ENCODE measurements around the gene IGFN1. TPM values are rescaled to one million over a fixed set of nuclear protein-coding genes. Genes with fewer than 3 reads are reported as not detected.

Gene IGFN1
- total RNA-seq, 1 donor from 2014 or later, result not detected

GRCh38 chr1:201181323-201181722, 9.3 kb upstream of the IGFN1 start:
- intact Hi-C loops (cut with DNase I), result no loop called here
- ATAC-seq (ENCODE audit: poor library complexity), result no peak
- DNase-seq, result no peak

- ATAC-seq (ENCODE audit: poor library complexity) (no peak), DNase-seq (no peak)
- intact Hi-C loops (cut with DNase I), result no loop called here
Observed at GRCh38 chr1:201181726-201182125, 8.9 kb upstream of the IGFN1 start.

GRCh38 chr1:201183209-201183608, 7.4 kb upstream of the IGFN1 start:
- no peak for DNase-seq
- ATAC-seq (ENCODE audit: poor library complexity), result no peak
- intact Hi-C loops (cut with DNase I), result no loop called here

- DNase-seq, result no peak
- no peak for ATAC-seq (ENCODE audit: poor library complexity)
- intact Hi-C loops (cut with DNase I), result no loop called here
Observed at GRCh38 chr1:201183753-201184152, 6.9 kb upstream of the IGFN1 start.

GRCh38 chr1:201184307-201185122, 6.1 kb upstream of the IGFN1 start:
- no peak for DNase-seq
- peak; percentile 78 for ATAC-seq (ENCODE audit: poor library complexity)
- intact Hi-C loops (cut with DNase I), result no loop called here

GRCh38 chr1:201185123-201185453, 5.5 kb upstream of the IGFN1 start:
- intact Hi-C loops (cut with DNase I), result no loop called here
- no peak for ATAC-seq (ENCODE audit: poor library complexity)
- no peak for DNase-seq

- intact Hi-C loops (cut with DNase I), result no loop called here
- ATAC-seq (ENCODE audit: poor library complexity) (no peak), DNase-seq (no peak)
Observed at GRCh38 chr1:201185527-201186128, 5.0 kb upstream of the IGFN1 start.

- intact Hi-C loops (cut with DNase I), result no loop called here
Observed at GRCh38 chr1:201186192-201186591, 4.4 kb upstream of the IGFN1 start.

GRCh38 chr1:201189085-201189484, 1.5 kb upstream of the IGFN1 start:
- ATAC-seq (ENCODE audit: poor library complexity) (no peak), DNase-seq (no peak)
- intact Hi-C loops (cut with DNase I), result no loop called here

More at GRCh38 chr1:201186192-201186591, 4.4 kb upstream of the IGFN1 start:
- ATAC-seq (ENCODE audit: poor library complexity) (no peak), DNase-seq (no peak)

GRCh38 chr1:201190005-201190404, 619 bp upstream of the IGFN1 start:
- intact Hi-C loops (cut with DNase I), result no loop called here
- DNase-seq (no peak), ATAC-seq (ENCODE audit: poor library complexity) (no peak)

- ATAC-seq (ENCODE audit: poor library complexity) (no peak), DNase-seq (no peak)
- intact Hi-C loops (cut with DNase I), result no loop called here
Observed at GRCh38 chr1:201191653-201192260, 1.1 kb downstream of the IGFN1 start.

- DNase-seq, result no peak
- no peak for ATAC-seq (ENCODE audit: poor library complexity)
- intact Hi-C loops (cut with DNase I), result no loop called here
Observed at GRCh38 chr1:201192261-201192788, 1.7 kb downstream of the IGFN1 start.

GRCh38 chr1:201194046-201194445, 3.4 kb downstream of the IGFN1 start:
- no peak for DNase-seq
- intact Hi-C loops (cut with DNase I), result no loop called here
- no peak for ATAC-seq (ENCODE audit: poor library complexity)

- DNase-seq (no peak), ATAC-seq (ENCODE audit: poor library complexity) (no peak)
- intact Hi-C loops (cut with DNase I), result no loop called here
Observed at GRCh38 chr1:201198598-201198997, 8.0 kb downstream of the IGFN1 start.

GRCh38 chr1:201205036-201205435, 14.4 kb downstream of the IGFN1 start:
- intact Hi-C loops (cut with DNase I), result no loop called here
- ATAC-seq (ENCODE audit: poor library complexity), result no peak
- no peak for DNase-seq

- DNase-seq, result no peak
- intact Hi-C loops (cut with DNase I), result no loop called here
- ATAC-seq (ENCODE audit: poor library complexity), result no peak
Observed at GRCh38 chr1:201206176-201206575, 15.6 kb downstream of the IGFN1 start.

GRCh38 chr1:201207046-201207445, 16.4 kb downstream of the IGFN1 start:
- ATAC-seq (ENCODE audit: poor library complexity) (no peak), DNase-seq (no peak)
- intact Hi-C loops (cut with DNase I), result no loop called here

- no peak for DNase-seq
- intact Hi-C loops (cut with DNase I), result no loop called here
- ATAC-seq (ENCODE audit: poor library complexity), result no peak
Observed at GRCh38 chr1:201208236-201208635, 17.6 kb downstream of the IGFN1 start.

GRCh38 chr1:201212056-201212455, 21.4 kb downstream of the IGFN1 start:
- intact Hi-C loops (cut with DNase I), result loop anchor here (10.0 kb wide), 1 partner anchor 237 kb away; no protein-coding TSS in a partner anchor
- DNase-seq, result no peak
- ATAC-seq (ENCODE audit: poor library complexity), result no peak

All from Right ventricle myocardium superior (tissue), 1 donor.